ENCODE data around the gene SKIC8.

DNA sequence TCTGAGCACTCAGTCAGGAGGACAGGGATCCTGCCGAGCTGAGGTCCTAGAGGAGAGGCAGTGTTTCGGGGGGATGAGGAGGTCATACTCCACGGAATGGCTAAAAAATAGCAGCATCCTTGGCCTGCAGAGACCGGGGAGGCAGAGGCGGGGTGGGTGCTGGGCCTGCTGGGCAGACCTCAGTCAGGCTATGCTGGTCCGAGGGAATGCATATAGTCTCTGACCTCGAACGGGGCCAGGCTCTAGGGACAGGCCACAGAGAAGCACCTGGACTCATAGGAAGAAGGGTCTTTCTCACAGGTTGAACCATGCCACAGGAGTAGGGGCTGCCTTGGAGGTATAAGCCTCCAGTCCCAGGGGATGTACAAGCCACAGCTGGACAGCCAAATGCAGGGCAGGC lies 14.0 kb upstream of the SKIC8 start:
- TF ChIP-seq, protein P1, sequence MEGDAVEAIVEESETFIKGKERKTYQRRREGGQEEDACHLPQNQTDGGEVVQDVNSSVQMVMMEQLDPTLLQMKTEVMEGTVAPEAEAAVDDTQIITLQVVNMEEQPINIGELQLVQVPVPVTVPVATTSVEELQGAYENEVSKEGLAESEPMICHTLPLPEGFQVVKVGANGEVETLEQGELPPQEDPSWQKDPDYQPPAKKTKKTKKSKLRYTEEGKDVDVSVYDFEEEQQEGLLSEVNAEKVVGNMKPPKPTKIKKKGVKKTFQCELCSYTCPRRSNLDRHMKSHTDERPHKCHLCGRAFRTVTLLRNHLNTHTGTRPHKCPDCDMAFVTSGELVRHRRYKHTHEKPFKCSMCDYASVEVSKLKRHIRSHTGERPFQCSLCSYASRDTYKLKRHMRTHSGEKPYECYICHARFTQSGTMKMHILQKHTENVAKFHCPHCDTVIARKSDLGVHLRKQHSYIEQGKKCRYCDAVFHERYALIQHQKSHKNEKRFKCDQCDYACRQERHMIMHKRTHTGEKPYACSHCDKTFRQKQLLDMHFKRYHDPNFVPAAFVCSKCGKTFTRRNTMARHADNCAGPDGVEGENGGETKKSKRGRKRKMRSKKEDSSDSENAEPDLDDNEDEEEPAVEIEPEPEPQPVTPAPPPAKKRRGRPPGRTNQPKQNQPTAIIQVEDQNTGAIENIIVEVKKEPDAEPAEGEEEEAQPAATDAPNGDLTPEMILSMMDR (conservative IDR thresholded peaks at IDR 0.05; ENCODE audit: low read length), result no peak
- TF ChIP-seq EZH2phosphoT487 (IDR thresholded peaks at IDR 0.05; ENCODE audit: borderline replicate concordance, low read depth, low read length), result no peak

Data from OCI-LY7 (cell line).